AG04449 (cell line): ENCODE results near the gene LDHA.

ENCODE experiments used
- CTCF ChIA-PET: fragments of 350-600 bp; formaldehyde crosslinking; extraction: SDS; loops from one replicate; lab custom pipeline; 2021; ENCODE audit warnings: antibody characterized with exemption; lab: Yijun Ruan, JAX
- POLR2A ChIA-PET: fragments of 400-600, 350-600 bp; formaldehyde crosslinking; extraction: SDS; loops from one replicate; lab custom pipeline; 2020; ENCODE audit warnings: antibody characterized with exemption, inconsistent platforms; lab: Yijun Ruan, JAX
- DNase-seq: peaks from one replicate; pipeline ENCODE4 v3.0.0-alpha.2; 2010; ENCODE audit warnings: low read depth, low spot score
- H3K4me3 ChIP-seq: 2 replicates; pipeline ENCODE4 v1.5.1; 2011; ENCODE audit warnings: low read depth, mild to moderate bottlenecking, control low read depth, low read length
- TF ChIP-seq, protein P1 (sequence below): IDR thresholded peaks from one replicate; pipeline ENCODE4 v1.5.1; 2011; ENCODE audit warnings: mild to moderate bottlenecking, moderate library complexity, low read length, control low read depth, inconsistent platforms; ENCODE audit not compliant: insufficient read depth; ENCODE audit errors: missing control alignments

The LDHA gene

DNA sequence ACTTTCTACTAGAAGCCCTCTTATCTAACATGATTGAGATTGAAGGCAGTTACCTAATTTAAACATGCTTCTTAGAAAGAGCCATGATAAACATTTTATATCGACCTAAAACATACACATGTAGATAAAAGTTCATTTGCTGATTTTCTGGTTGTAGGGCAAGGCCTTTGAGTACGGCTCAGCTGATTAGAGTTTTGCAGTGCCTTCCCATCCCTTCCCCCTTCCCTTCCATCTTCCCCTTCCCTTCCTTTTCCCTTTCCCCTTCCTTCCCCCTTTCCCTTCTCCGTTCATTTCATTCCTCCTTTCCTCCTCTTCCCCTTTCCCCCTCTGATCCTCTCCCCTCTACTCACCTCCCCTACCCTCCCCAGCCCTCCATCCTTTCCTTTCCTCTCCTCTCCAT lies 22.1 kb downstream of the LDHA start:
- CTCF ChIA-PET = no interaction called here
- no peak for DNase-seq
- POLR2A ChIA-PET = no interaction called here
- no peak overlapping the region for H3K4me3 ChIP-seq
- TF ChIP-seq, protein P1, sequence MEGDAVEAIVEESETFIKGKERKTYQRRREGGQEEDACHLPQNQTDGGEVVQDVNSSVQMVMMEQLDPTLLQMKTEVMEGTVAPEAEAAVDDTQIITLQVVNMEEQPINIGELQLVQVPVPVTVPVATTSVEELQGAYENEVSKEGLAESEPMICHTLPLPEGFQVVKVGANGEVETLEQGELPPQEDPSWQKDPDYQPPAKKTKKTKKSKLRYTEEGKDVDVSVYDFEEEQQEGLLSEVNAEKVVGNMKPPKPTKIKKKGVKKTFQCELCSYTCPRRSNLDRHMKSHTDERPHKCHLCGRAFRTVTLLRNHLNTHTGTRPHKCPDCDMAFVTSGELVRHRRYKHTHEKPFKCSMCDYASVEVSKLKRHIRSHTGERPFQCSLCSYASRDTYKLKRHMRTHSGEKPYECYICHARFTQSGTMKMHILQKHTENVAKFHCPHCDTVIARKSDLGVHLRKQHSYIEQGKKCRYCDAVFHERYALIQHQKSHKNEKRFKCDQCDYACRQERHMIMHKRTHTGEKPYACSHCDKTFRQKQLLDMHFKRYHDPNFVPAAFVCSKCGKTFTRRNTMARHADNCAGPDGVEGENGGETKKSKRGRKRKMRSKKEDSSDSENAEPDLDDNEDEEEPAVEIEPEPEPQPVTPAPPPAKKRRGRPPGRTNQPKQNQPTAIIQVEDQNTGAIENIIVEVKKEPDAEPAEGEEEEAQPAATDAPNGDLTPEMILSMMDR = no peak

DNA sequence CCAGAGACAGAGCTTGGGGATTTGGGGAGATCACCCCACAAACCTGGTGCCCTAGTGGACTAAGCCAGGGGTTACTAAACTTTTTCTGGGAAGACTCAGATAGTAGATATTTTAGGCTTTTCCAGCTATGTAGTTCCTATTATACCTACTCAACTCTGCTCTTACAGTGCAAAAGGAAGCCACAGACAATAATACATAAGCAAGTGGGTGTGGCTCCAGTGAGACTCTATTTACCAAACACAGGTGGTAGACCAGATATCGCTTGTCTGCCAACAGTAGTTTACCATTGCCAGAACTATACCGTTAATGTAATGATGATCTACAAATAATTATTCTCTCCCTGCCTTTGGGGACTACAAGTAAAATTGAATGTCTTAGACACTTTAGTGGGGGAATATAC lies 24.7 kb downstream of the LDHA start:
- TF ChIP-seq, protein P1 = no peak
- no peak overlapping the region for H3K4me3 ChIP-seq
- POLR2A ChIA-PET = interaction anchor here (0.6 kb wide), 1 partner anchor 72 kb away, joined by 3 read pairs; no protein-coding TSS in a partner anchor
- CTCF ChIA-PET = no interaction called here
- no peak for DNase-seq

DNA sequence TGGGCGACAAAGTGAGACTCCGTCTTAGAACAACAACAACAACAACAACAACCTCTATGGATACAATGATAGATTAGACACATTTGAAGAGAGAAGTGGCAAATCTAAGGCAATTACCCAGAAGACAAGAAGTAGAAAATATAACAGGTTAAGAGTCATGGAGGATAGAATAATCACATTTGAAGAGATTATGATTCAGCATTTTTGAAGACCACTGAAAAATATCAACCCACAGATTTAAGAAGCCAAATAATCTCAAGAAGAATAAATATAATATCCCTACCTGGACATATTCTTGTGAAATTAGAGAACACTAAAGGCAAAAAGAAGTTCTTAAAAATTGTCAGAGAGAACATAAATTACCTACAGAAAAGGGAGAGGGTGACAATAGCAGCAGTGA lies 25.7 kb downstream of the LDHA start:
- DNase-seq = no peak
- TF ChIP-seq, protein P1 = no peak
- no peak overlapping the region for H3K4me3 ChIP-seq
- ChIA-PET POLR2A (no interaction called here), CTCF (no interaction called here)

DNA sequence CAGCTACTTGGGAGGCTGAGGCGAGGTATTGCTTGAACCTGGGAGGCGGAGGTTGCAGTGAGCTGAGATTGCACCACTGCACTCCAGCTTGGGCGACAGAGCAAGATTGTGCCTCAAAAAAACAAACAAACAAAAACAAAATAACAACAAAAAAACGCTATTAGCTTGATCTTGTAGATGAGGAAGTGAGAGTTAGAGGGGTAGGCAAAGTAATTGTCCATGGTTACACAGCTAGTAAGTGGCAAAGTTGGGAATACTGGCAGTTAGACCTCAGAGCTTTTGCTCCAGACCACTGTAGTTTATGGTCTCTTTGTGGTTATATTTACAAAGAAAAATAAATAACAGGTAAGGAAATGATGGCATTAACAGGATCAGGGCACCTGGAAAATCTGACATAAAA lies 32.9 kb downstream of the LDHA start:
- ChIA-PET CTCF (no interaction called here), POLR2A (no interaction called here)
- H3K4me3 ChIP-seq = no peak overlapping the region
- TF ChIP-seq, protein P1 = no peak
- no peak for DNase-seq

DNA sequence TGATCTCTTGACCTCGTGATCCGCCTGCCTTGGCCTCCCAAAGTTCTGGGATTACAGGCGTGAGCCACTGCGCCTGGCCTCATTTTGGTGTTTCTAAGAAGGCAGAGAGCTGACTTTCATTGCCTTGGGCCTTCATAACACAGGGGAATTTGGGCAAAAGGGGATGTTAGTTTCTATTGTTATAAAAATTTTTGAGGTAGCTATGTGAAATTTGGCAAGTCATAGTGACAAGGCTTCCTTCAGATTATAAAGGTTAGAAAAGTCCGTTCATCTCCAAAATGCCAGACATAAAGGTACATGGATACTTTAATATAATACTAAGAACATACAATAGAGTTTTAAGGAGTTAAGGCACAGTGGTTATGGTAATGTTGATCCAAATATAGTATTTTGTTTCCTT lies 35.0 kb downstream of the LDHA start:
- POLR2A ChIA-PET = no interaction called here
- DNase-seq = no peak
- H3K4me3 ChIP-seq = no peak overlapping the region
- CTCF ChIA-PET = no interaction called here
- TF ChIP-seq, protein P1 = no peak

DNA sequence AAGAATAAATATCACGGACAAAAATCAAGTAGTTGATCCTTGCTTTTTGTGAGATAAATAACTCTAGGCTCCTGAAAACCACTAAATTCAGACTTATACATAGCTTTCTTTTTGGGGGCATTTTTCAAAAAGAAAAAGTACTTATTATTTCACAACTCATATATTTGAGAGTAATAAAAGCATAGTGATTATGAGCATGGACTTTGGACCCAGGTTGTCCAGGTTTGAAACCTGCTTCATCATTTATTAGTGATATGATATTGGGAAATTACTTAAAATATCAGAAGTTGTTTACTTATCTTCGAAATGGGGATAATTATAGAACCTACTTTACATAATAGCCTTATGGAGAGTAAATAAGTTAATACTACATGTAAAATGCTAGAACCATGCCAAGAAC lies 44.3 kb downstream of the LDHA start:
- ChIA-PET POLR2A (no interaction called here), CTCF (no interaction called here)
- DNase-seq = no peak
- H3K4me3 ChIP-seq = no peak overlapping the region
- TF ChIP-seq, protein P1 = no peak
